ENCODE results near the gene NOTCH2.
"Not testable (repeated sequence)": the region's sequence is repeated elsewhere in the genome, so short reads cannot be mapped to it uniquely, and the experiment has no call there.

GRCh38 chr1:120068683-120069066, 787 bp downstream of the NOTCH2 start:
- TF ChIP-seq CTCF (conservative IDR thresholded peaks at IDR 0.05; ENCODE audit: low read depth, low read length); EZH2phosphoT487 (IDR thresholded peaks at IDR 0.05; ENCODE audit: borderline replicate concordance, low read length); EZH2 (IDR thresholded peaks at IDR 0.05; ENCODE audit: low read length, unreplicated experiment): not testable (repeated sequence)

Data from PC-3 (cell line).